ENCODE data around the gene RXFP1.

The RXFP1 gene

GRCh38 chr4:158610790-158611189 is 89.1 kb downstream of the RXFP1 start:
- no peak for TF ChIP-seq GATA3 (IDR thresholded peaks at IDR 0.05; ENCODE audit: low read depth, low read length)
- no peak for TF ChIP-seq GATA2 (IDR thresholded peaks at IDR 0.05; ENCODE audit: low read depth, low read length)

DNA sequence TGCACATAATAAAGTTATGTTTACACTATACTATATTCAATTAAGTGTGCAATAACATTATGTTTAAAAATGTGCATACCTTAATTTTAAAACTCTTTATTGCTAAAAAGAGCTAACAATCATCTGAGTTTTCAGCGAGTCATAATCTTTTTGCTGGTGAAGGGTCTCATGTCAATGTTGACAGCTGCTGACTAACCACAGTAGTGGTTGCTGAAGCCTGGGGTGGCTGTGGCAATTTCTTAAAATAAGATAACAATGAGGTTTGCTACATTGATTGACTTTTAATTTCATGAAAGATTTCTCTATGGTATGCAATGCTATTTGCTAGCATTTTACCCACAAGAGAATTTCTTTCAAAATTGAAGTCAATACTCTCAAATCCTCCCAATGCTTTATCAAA is 91.4 kb downstream of the RXFP1 start:
- TF ChIP-seq GATA3 (IDR thresholded peaks at IDR 0.05; ENCODE audit: low read depth, low read length) (no peak), GATA2 (IDR thresholded peaks at IDR 0.05; ENCODE audit: low read depth, low read length) (no peak)

DNA sequence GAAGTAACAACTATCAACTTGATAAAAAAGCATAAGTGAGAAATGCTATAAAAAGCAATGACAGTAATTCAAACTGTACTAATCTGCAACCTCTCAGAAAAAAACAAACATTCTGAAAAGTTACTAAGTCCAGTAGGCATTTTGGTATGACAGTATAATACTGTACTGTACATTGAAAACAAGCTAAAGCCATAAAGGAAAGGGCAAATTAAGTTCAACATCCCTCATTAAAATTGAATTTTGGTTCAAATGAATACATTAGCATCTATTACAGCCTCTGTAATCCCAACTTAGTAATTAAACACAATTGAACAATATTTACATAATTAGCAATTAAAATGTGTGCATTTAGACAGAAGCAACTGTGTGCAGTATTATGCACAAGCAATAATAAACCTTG is 96.3 kb downstream of the RXFP1 start:
- no peak for TF ChIP-seq GATA3 (IDR thresholded peaks at IDR 0.05; ENCODE audit: low read depth, low read length)
- TF ChIP-seq GATA2 (IDR thresholded peaks at IDR 0.05; ENCODE audit: low read depth, low read length), result no peak

DNA sequence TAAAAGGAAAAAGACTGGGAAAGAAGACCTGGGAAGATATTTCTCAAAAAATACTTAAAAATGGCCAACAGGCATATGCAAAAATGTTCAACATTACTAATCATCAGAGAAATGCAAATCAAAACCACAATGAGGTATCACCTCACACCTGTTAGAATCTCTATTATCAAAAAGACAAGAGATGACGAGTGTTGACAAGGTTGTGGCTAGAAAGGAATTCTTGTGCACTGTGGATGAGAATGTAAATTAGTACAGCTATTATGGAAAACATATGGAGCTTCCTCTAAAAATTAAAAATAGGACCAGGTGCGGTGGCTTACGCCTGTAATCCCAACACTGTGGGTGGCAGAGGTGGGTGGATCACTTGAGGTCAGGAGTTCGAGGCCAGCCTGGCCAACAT is 100.0 kb downstream of the RXFP1 start:
- TF ChIP-seq GATA2 (IDR thresholded peaks at IDR 0.05; ENCODE audit: low read depth, low read length), result no peak
- TF ChIP-seq GATA3 (IDR thresholded peaks at IDR 0.05; ENCODE audit: low read depth, low read length), result no peak

- TF ChIP-seq GATA2 (IDR thresholded peaks at IDR 0.05; ENCODE audit: low read depth, low read length), result no peak
- no peak for TF ChIP-seq GATA3 (IDR thresholded peaks at IDR 0.05; ENCODE audit: low read depth, low read length)
Measured at GRCh38 chr4:158622251-158622650, 100.6 kb downstream of the RXFP1 start.

- TF ChIP-seq GATA2 (IDR thresholded peaks at IDR 0.05; ENCODE audit: low read depth, low read length), result no peak
Measured at GRCh38 chr4:158624889-158625478, 103.3 kb downstream of the RXFP1 start.

- TF ChIP-seq GATA2 (IDR thresholded peaks at IDR 0.05; ENCODE audit: low read depth, low read length), result no peak
- no peak for TF ChIP-seq GATA3 (IDR thresholded peaks at IDR 0.05; ENCODE audit: low read depth, low read length)
Measured at GRCh38 chr4:158625544-158625943, 103.9 kb downstream of the RXFP1 start.

DNA sequence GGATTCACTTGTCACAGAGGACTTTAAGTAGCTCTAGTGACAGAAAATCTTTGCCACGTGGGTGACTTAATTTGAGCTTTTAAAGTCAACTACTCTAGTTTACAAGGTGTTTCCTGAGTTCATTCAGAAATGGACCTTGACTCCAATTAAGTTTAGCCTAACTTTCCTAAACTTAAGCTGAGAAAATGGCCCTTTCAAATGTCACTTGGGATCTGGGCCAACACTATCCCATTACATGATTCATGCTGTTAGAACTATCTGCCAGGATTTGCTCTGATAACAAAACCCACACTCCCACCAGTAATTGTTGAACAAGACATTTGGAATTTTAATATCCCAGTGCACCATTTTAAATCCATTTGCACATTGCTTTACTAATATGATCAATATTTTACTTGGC is 109.2 kb downstream of the RXFP1 start:
- no peak for TF ChIP-seq GATA2 (IDR thresholded peaks at IDR 0.05; ENCODE audit: low read depth, low read length)
- TF ChIP-seq GATA3 (IDR thresholded peaks at IDR 0.05; ENCODE audit: low read depth, low read length), result no peak

DNA sequence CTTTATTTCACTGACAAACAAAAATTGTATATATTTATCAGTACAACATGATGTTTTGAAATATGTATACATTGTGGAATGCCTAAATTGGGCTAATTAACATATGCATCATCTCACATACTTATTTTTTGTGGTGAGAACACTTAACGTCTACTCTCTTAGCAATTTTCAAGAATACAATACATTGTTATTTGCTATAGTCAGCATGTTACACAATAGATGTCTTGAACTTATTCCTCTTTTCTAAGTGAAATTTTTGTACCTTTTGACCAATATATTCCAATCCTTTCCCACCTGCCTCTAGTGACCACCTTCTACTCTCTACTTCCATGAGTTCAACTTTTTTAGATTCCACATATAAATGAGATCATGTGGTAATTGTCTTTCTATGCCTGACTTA is 114.9 kb downstream of the RXFP1 start:
- TF ChIP-seq GATA3 (IDR thresholded peaks at IDR 0.05; ENCODE audit: low read depth, low read length) (no peak), GATA2 (IDR thresholded peaks at IDR 0.05; ENCODE audit: low read depth, low read length) (no peak)

- TF ChIP-seq GATA3 (IDR thresholded peaks at IDR 0.05; ENCODE audit: low read depth, low read length), result no peak
- TF ChIP-seq GATA2 (IDR thresholded peaks at IDR 0.05; ENCODE audit: low read depth, low read length), result no peak
Measured at GRCh38 chr4:158644356-158644755, 122.7 kb downstream of the RXFP1 start.

DNA sequence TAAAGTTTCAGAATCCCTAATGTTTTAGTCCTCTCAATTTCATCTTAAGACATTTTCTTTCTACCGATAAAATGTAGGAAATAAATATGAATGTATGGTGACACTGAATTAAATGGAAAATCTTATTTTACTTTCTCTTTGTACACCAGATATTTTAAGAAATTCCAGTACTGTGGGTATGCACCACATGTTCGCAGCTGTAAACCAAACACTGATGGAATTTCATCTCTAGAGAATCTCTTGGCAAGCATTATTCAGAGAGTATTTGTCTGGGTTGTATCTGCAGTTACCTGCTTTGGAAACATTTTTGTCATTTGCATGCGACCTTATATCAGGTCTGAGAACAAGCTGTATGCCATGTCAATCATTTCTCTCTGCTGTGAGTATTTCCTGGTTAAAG is 123.1 kb downstream of the RXFP1 start:
- TF ChIP-seq GATA2 (IDR thresholded peaks at IDR 0.05; ENCODE audit: low read depth, low read length), result no peak
- TF ChIP-seq GATA3 (IDR thresholded peaks at IDR 0.05; ENCODE audit: low read depth, low read length), result no peak

DNA sequence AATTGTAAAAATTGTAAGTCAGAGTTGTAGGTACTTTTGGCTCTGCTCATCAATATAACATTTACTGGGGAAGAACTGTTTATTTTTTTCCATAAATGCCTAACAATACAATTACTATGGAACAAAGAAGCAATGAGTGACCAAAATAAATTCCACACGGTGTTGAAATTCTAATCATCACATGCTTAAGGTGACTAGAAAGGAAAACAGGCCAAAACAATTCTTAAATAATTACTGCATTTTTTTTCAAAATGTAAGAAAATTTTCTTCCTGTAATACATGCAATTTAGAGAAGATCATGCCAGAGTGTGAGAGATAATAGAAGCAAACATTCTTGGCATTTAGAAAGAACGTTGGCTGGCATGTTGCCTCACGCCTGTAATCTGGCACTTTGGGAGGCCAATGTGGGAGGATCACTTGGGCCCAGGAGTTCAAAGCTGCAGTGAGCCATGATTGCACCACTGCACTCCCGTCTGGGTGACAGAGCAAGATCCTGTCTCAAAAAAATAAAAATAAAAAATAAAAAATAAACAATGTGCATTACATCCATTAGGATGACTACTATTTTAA is 127.5 kb downstream of the RXFP1 start:
- TF ChIP-seq GATA2 (IDR thresholded peaks at IDR 0.05; ENCODE audit: low read depth, low read length) (no peak), GATA3 (IDR thresholded peaks at IDR 0.05; ENCODE audit: low read depth, low read length) (no peak)

DNA sequence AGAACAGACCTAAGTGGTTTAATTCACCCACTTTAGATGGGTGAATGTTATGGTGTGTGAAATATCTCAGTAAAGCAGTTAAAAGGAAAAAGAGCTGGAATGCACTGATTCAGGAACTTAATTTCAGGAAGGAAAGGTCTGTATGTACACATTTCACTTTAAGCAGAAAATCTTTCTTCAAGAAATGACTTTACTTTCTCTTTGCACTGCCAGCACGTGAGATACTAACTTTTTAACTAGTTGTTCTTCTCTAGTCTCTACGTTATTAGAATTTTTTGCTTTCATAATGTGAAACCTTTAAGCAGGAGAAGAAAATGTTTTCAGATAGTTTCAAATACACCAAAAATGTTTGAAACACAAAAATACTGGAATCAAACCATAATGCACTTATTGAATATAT is 131.2 kb downstream of the RXFP1 start:
- TF ChIP-seq GATA2 (IDR thresholded peaks at IDR 0.05; ENCODE audit: low read depth, low read length) (no peak), GATA3 (IDR thresholded peaks at IDR 0.05; ENCODE audit: low read depth, low read length) (no peak)

DNA sequence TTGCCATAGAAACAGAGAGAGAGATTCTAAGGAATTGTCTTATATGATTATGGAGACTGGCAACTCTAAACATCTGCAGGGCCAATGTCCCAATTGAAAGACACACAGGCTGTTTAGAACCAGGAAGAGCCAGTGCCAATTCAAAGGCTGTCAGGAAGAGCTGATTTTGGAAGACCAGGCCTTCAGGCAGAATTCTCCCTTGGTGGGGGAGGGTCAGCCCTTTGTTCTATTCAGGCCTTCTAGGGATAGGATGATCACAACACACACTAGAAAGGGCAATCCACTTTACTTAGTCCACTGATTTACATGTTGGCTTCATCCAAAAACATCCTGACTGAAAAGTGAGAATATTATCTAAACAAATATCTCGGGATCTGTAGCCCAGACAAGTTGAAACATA is 134.8 kb downstream of the RXFP1 start:
- TF ChIP-seq GATA3 (IDR thresholded peaks at IDR 0.05; ENCODE audit: low read depth, low read length) (no peak), GATA2 (IDR thresholded peaks at IDR 0.05; ENCODE audit: low read depth, low read length) (no peak)

- TF ChIP-seq GATA2 (IDR thresholded peaks at IDR 0.05; ENCODE audit: low read depth, low read length) (no peak), GATA3 (IDR thresholded peaks at IDR 0.05; ENCODE audit: low read depth, low read length) (no peak)
Measured at GRCh38 chr4:158657291-158657690, 135.6 kb downstream of the RXFP1 start.

GRCh38 chr4:158664806-158665205 is 143.1 kb downstream of the RXFP1 start:
- TF ChIP-seq GATA2 (IDR thresholded peaks at IDR 0.05; ENCODE audit: low read depth, low read length) (no peak), GATA3 (IDR thresholded peaks at IDR 0.05; ENCODE audit: low read depth, low read length) (no peak)

Data from SH-SY5Y (cell line).